Superior temporal gyrus (tissue), 1 donor: Measurements from ENCODE around the gene CHIA.

ENCODE experiments used
- DNase-seq: peaks from one replicate; pipeline ENCODE4 v3.0.0-alpha.2; 2016; ENCODE audit errors: extremely low spot score

Gene CHIA

DNA sequence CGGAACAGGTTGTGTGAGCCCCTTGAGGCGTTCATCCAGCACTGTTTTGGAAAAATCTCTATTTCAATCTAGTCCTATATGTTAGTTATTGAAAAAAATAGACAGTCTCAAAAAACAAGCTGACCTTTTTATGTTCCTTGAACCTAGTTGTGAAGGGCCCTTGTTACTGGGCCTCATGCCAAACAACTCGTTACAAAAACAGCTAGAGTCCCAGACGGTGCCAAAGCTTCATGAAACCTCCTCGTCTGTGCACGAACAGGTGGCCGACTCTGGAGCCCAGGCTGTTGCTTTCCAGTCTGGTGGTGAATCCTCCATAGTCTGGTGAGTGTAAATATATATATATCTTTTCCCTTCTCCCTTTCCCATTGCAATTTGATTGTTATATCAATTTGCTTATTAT, at the start of gene CHIA:
Gene CHIA (plus strand): TSS at position 222 of the 400 bp plus-strand sequence. CDS start 19,617 bp downstream, outside the sequence.
- DNase-seq = no peak

DNA sequence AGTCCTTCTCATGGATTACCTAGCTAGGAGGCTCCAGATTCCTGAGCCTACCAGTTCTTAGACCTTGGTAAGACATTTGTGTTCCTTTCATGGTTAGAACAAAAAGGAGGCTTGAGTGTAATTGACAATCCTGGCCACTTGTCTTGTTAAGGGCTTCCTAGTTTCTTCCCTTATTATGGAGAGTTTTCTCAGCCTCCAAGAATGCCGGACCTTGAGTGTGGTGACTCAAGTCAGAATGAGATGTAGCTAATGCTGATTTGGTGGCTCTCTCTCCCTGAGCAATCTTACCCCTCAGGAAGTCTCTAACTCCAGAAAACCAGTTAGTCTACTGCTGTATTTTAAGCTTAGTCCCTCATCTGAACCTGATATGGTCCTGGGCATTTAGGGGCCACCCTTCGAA, 48.9 kb upstream of the CHIA start:
- DNase-seq = no peak

GRCh38 chr1:111242805-111243523, 47.7 kb upstream of the CHIA start:
- no peak for DNase-seq

GRCh38 chr1:111247125-111247838, 43.4 kb upstream of the CHIA start:
- DNase-seq = no peak

GRCh38 chr1:111249960-111250359, 40.7 kb upstream of the CHIA start:
- DNase-seq = peak; percentile 80

GRCh38 chr1:111251570-111251969, 39.1 kb upstream of the CHIA start:
- DNase-seq = no peak

DNA sequence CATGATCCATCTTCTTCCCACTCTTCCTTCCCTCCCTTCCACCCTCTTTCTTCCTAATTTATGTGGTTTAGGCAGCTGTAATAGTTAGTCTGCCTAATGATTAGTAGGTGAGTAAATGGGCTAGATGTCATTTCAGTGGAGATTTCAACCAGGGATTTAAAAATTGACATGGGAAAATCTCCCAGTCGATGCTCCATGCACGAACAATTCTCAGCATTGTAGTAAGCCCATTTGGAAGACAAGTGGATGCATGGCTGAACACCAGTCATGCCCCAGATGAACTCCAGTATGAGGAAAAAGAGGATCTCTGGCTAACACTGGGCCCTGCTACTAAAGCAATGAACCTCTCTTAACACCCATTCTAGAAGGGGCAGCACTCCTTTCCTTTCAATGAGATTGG, 37.9 kb upstream of the CHIA start:
- DNase-seq = peak; percentile 33

GRCh38 chr1:111253876-111254275, 36.8 kb upstream of the CHIA start:
- DNase-seq = peak; percentile 84

- no peak for DNase-seq
These were observed 33.5 kb upstream of the CHIA start for GRCh38 chr1:111256988-111257658.

GRCh38 chr1:111267801-111268508, 22.7 kb upstream of the CHIA start:
- DNase-seq = no peak

- no peak for DNase-seq
These were observed 20.7 kb upstream of the CHIA start for GRCh38 chr1:111269825-111270406.

GRCh38 chr1:111270771-111271463, 19.7 kb upstream of the CHIA start:
- DNase-seq = no peak

DNA sequence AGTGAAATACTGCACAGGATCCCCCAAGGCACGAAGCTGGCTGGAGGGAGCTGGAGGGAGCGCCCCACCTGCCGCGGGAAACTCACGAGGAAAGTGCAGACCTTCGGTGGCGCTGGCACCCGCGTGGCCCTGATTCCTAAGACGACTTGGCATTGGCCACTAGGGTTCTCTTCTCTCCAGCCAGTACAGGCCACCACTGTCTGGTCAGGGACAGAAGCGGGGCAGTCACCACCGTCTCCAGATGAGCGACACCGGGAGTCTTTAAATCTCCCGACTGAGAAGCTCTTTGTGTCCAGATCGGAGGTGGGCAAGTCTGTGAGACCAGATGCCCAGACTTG, 19.2 kb upstream of the CHIA start:
- no peak for DNase-seq

- no peak for DNase-seq
These were observed 18.6 kb upstream of the CHIA start for GRCh38 chr1:111272081-111272480.

DNA sequence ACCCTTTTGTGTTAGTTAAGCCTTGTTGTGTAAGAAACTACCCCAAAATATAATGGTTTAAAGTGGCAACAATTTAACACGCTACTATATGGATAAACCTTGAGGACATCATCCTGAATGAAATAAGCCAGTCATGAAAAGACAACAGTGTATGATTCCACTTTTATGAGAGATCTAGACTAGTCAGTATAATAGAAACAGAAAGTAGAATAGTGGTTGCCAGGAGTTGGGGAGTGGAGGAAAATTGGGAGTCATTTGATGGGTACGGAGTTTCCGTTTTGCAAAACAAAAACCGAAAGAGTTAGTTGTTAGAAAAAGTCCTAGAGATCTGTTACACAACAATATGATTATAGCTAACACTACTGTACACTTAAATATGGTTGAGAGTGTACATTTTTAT, 16.0 kb upstream of the CHIA start:
- DNase-seq = no peak

GRCh38 chr1:111275079-111275478, 15.6 kb upstream of the CHIA start:
- DNase-seq = peak; percentile 24

DNA sequence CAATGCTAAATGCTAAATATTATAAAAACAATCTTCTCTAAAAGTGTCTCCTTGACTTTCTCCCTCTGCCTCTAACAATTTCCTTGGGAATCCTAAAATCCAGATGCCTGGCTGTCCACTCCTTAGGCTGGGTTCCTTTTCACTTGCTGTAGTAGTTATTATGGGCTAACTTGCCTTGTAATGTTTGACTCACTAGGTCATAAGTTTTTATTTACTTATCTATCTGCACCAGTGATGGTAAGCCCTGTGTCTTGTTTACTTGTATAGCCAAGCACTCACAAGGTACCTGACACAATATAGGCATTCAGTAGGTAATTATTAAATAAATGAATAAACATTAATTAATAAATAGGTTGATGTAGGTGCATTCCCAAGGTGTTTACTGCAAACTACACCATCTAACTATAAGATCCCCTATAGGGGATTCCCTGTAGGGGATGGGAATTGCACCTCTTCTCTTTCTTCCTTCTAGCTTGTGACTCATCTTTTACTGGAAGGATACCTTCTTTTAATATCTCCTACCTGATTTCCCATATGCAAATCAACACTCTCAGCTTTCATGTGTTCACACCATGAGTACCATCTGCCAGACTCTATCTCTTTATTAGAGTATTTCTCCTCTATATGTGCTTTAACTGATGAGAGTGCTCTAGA, 14.7 kb upstream of the CHIA start:
- DNase-seq = no peak

- DNase-seq = no peak
These were observed 11.5 kb upstream of the CHIA start for GRCh38 chr1:111279144-111279543.

GRCh38 chr1:111280267-111280666, 10.4 kb upstream of the CHIA start:
- DNase-seq = no peak

GRCh38 chr1:111281411-111281810, 9.2 kb upstream of the CHIA start:
- DNase-seq = no peak

DNA sequence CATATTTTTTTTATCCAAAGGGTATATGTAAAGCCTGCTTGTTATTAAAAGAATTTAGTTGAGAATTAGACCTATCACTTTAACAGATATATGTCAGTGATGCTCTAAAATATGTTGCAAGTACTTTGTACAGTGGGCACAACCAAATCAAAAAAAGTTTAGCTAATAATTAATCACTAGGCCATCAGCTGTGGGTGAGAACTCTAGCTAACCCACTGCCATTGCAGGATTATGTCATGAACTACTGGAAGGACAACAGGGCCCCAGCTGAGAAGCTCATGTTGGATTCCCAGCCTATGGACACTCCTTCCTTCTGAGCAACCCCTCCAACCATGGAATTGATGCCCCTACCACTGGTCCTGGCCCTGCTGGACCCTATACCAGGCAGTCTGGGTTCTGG, 6.8 kb upstream of the CHIA start:
- DNase-seq = no peak
